ENCODE results near the gene INPP4B. TPM values are rescaled to one million over a fixed set of nuclear protein-coding genes. Genes with fewer than 3 reads are reported as not detected.

INPP4B gene
- polyA plus RNA-seq, 1 experiment, result 5.1 TPM

DNA sequence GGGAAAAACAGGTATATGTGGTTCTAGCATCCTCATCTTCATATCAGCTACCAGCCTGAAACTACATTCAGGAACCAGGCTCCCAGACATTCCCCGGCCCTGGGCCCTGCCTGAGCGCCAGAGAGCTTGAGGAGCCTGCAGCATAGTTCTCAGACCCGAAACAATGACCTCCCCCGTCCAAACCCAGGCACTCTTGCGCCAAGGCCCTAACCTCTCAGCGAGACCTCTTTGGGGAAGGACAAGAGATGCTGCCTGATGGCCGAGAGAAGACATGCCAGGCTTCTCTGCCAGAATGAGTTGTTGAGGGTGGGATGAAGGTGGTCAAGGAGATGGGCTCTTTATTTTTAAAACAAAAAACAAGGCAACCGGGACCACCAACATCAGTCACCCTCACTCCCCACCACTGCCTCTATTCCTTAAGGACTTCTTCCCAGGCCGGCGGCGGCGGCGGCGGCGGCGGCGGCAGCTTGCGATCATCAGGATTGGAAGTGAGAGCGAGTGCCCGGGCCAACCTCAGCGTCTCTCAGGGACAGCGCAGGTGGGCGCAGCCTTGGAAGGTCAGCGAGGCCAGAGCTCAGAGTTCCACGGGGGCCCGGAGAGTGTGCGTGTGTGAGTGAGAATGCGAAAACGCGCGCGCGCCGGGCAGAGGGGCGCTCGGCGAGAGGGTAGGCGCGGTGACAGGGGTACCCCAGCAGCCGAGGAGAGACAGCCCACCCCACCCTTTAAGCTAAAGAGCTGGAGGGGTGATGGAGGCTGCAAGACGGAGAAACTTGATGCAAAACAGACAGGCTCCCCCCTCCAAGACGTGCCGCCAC is 601 bp downstream of the INPP4B start:
- TF ChIP-seq, protein P1, sequence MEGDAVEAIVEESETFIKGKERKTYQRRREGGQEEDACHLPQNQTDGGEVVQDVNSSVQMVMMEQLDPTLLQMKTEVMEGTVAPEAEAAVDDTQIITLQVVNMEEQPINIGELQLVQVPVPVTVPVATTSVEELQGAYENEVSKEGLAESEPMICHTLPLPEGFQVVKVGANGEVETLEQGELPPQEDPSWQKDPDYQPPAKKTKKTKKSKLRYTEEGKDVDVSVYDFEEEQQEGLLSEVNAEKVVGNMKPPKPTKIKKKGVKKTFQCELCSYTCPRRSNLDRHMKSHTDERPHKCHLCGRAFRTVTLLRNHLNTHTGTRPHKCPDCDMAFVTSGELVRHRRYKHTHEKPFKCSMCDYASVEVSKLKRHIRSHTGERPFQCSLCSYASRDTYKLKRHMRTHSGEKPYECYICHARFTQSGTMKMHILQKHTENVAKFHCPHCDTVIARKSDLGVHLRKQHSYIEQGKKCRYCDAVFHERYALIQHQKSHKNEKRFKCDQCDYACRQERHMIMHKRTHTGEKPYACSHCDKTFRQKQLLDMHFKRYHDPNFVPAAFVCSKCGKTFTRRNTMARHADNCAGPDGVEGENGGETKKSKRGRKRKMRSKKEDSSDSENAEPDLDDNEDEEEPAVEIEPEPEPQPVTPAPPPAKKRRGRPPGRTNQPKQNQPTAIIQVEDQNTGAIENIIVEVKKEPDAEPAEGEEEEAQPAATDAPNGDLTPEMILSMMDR (IDR thresholded peaks at IDR 0.05; ENCODE audit: low read depth, low read length), result no peak
- no peak for DNase-seq (ENCODE audit: low read depth, low spot score)
- Histone ChIP-seq H3K27ac (ENCODE audit: low read depth, low read length) (no peak overlapping the region), H3K9me3 (ENCODE audit: control insufficient read depth, insufficient read depth, low read length) (no peaks in the 10 kb centered on the region; the same call in 1 of the 2 replicates), H3K27me3 (ENCODE audit: control insufficient read depth, insufficient read depth, low read length) (peaks cover 10% of the 10 kb centered on the region), H3K4me3 (ENCODE audit: low read depth, low read length) (peak overlapping the region; percentile 76)
- CTCF ChIA-PET, result interaction anchor here (0.5 kb wide), 1 partner anchor 1031 kb away, joined by 3 read pairs; no protein-coding TSS in a partner anchor
- POLR2A ChIA-PET, result no interaction called here

DNA sequence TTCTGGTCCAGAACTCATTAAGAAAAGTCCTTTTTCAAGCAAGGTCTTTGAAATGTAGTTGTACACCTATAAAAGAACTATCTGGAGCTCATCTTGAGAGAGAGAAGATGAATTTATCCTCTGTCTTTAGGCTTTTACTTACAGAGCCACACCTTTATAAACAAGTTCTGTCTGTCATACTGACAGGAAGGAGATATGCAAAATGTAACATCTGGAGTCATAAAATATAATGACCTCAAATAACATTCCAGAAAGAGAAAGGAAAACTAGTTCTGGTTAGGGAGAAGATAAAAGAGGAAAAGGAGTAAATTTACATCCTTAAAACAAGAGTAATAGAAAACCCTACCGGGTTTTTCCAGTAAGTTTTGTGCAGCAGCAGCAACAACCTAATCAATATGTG is 1.3 kb downstream of the INPP4B start:
- ChIA-PET CTCF (interaction anchor here (0.5 kb wide), 1 partner anchor 1030 kb away, joined by 3 read pairs; no protein-coding TSS in a partner anchor), POLR2A (no interaction called here)
- H3K9me3 ChIP-seq (ENCODE audit: control insufficient read depth, insufficient read depth, low read length), result no peaks in the 10 kb centered on the region; the same call in 1 of the 2 replicates
- H3K27ac ChIP-seq (ENCODE audit: low read depth, low read length), result no peak overlapping the region
- H3K4me3 ChIP-seq (ENCODE audit: low read depth, low read length), result no peak overlapping the region
- TF ChIP-seq, protein P1 (IDR thresholded peaks at IDR 0.05; ENCODE audit: low read depth, low read length), result no peak
- peaks cover 10% of the 10 kb centered on the region for H3K27me3 ChIP-seq (ENCODE audit: control insufficient read depth, insufficient read depth, low read length)
- no peak for DNase-seq (ENCODE audit: low read depth, low spot score)

DNA sequence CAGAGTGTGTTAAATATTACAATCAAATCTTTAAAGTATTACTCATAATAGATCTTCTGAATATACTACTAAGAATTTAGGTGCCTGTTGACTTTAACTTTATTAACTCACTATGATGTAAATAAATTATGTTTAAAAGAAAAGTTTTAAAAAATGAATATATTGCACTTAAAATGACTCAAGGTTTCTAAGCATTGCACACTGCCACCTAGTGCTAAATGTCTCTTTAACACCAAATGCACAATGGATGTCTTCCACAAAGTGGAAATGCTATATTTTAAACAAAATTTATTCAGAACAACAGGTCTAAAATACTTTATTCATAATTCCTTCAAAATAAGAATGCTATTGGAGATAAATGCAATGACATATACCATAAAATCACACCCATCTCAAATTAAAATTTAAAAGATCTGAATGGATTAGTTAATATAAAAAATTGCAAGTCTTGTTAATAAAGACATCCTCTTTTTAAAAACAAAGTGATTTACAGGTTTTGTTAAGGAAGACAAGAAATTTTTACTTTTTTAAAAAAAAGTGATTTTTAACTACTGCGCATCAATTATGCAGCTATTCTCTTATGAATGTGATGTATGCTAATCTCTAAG is 5.5 kb downstream of the INPP4B start:
- no peaks in the 10 kb centered on the region; the same call in 1 of the 2 replicates for H3K9me3 ChIP-seq (ENCODE audit: control insufficient read depth, insufficient read depth, low read length)
- no peak overlapping the region for H3K4me3 ChIP-seq (ENCODE audit: low read depth, low read length)
- no peak overlapping the region for H3K27ac ChIP-seq (ENCODE audit: low read depth, low read length)
- peak; percentile 33 for DNase-seq (ENCODE audit: low read depth, low spot score)
- peaks cover 2% of the 10 kb centered on the region for H3K27me3 ChIP-seq (ENCODE audit: control insufficient read depth, insufficient read depth, low read length)
- POLR2A ChIA-PET, result no interaction called here
- CTCF ChIA-PET, result interaction anchor here (0.9 to 1.6 kb wide), 8 partner anchors 8 to 712 kb away, joined by 3 to 9 read pairs (median 4); no protein-coding TSS in a partner anchor
- TF ChIP-seq, protein P1 (IDR thresholded peaks at IDR 0.05; ENCODE audit: low read depth, low read length), result peak; percentile 70

DNA sequence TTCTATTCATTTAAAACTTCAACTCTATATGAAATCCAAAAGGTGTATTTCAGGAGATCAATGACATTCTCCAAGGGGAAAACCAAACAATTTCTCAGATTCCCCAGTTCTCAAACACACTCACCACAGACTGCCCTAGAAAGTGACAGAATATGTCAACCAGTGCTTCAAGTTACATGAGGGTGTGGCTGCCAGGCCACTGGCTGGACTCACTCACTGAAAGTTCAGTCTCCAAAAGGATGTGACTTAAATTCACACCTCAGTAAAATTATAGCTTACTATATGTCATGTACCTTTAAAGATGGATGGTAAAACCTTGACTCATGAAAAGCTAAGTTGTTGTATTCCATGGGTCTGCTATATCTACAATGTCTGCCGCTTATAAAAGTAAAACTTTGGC is 7.3 kb downstream of the INPP4B start:
- DNase-seq (ENCODE audit: low read depth, low spot score), result no peak
- Histone ChIP-seq H3K9me3 (ENCODE audit: control insufficient read depth, insufficient read depth, low read length) (no peaks in the 10 kb centered on the region), H3K27ac (ENCODE audit: low read depth, low read length) (no peak overlapping the region), H3K4me3 (ENCODE audit: low read depth, low read length) (no peak overlapping the region), H3K27me3 (ENCODE audit: control insufficient read depth, insufficient read depth, low read length) (no peaks in the 10 kb centered on the region)
- ChIA-PET CTCF (no interaction called here), POLR2A (no interaction called here)
- TF ChIP-seq, protein P1 (IDR thresholded peaks at IDR 0.05; ENCODE audit: low read depth, low read length), result no peak

DNA sequence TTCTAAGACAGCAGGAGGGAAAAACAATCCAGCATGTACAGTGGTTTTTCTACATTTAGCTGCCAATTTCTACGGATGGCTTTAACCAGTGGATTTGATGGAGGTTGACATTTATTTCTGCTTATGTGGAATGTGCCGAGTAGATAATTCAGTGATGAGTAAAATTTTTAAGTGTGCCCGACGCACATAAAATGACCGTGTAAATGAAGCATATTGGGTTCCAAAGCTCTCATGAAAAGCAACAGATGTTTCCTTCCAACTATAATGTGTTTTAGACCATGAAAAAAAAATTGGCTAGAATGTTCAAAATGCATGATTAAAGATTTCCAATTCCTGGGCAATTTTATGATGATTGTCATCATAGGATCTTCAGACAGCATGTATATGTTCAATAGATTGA is 14.1 kb downstream of the INPP4B start:
- POLR2A ChIA-PET, result no interaction called here
- H3K9me3 ChIP-seq (ENCODE audit: control insufficient read depth, insufficient read depth, low read length), result no peaks in the 10 kb centered on the region
- no peaks in the 10 kb centered on the region for H3K27me3 ChIP-seq (ENCODE audit: control insufficient read depth, insufficient read depth, low read length)
- no peak overlapping the region for H3K27ac ChIP-seq (ENCODE audit: low read depth, low read length)
- DNase-seq (ENCODE audit: low read depth, low spot score), result no peak
- TF ChIP-seq, protein P1 (IDR thresholded peaks at IDR 0.05; ENCODE audit: low read depth, low read length), result no peak
- no peak overlapping the region for H3K4me3 ChIP-seq (ENCODE audit: low read depth, low read length)
- CTCF ChIA-PET, result interaction anchor here (1.1 kb wide), 1 partner anchor 9 kb away, joined by 3 read pairs; no protein-coding TSS in a partner anchor

Data from AG04450 (cell line).